ENCODE results near the gene SLC33A1. TPM values are rescaled to one million over a fixed set of nuclear protein-coding genes. Genes with fewer than 3 reads are reported as not detected.
"Not testable (repeated sequence)": the region's sequence is repeated elsewhere in the genome, so short reads cannot be mapped to it uniquely, and the experiment has no call there.

Gene SLC33A1
- total RNA-seq, 2 experiments from 2014 or later = 31.6 to 34.2 TPM

DNA sequence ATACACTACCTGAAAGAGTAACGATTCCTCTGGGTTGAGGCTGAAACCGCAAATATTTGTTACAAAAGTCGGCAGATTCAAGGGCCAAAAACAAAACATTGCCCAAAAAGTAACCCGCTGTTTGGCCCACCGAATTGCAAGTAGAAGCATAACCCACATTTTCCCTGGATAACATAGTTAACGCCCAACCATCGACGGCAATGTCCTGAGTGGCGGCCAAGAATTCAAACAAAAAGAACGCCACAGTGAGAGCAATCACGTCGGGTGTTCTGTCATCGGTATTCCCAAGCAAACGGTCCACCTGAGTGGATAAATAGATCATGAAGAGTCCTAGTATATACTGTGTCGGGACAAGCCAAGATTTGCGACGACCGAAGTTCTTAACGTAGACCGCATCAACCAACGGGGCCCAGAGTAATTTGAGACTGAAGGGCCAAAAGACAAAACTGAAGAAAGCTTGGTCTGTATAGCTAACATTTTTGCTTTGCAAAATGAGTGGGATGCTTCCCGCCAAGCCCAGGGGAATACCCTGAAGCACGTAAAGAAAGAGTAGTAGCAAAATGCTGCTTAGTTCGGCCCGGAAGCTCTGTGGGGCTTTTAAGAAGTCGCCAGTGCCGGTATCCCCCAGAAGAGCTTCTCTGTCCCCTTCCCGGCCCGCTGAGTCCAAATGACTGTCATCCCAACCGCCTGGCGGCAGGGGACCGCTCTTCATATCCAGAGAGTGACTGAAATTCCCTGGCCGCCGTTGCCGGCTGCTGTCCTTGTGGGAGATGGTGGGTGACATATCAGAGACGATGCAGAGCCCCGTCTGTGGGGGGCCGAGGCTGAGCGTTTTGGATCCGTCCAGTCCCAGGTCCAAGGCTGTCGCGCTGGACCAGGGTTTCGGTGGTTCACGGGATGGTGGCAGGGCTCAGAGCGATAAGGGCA, 750 bp downstream of the SLC33A1 start:
- Mint-ChIP-seq H3K9me3 (no peaks in the 10 kb centered on the region), H3K4me3 (peak overlapping the region; percentile 97), H3K27ac (peak overlapping the region; percentile 100), H3K4me1 (peaks cover 42% of the 10 kb centered on the region), H3K36me3 (ENCODE audit: low read depth) (peaks cover 43% of the 10 kb centered on the region), H3K27me3 (no peaks in the 10 kb centered on the region)
- DNase-seq = peak; percentile 43
- ChIA-PET POLR2A (interaction anchor here (0.7 to 3.6 kb wide), 18 partner anchors 9 to 1307 kb away, joined by 3 to 127 read pairs (median 6); partner anchors contain the start of genes C3orf33, CCNL1, GMPS and SSR3), CTCF (interaction anchor here (0.6 to 2.9 kb wide), 5 partner anchors 9 to 48 kb away, joined by 3 to 45 read pairs (median 14); partner anchors contain the start of genes C3orf33 and GMPS)

DNA sequence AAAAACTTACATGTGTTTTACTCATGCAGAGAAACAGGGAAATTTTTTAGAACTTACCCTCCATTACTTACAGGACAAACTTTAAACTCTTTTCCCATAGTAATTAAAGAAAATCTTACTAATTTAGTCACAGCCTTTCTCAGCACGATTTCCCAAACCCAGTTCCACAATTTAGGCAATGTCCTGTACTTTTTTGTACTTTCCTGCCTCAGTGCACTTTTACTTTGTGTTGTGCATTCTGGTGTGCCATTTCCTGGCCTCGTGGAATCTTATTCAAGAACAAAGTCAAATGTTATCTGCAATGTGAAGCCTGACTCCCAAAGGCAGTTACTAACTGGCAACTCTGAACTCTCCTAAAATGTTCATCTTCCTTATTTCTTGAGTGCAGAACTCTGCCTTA, 1.9 kb downstream of the SLC33A1 start:
- H3K4me1 Mint-ChIP-seq = peaks cover 50% of the 10 kb centered on the region
- no peaks in the 10 kb centered on the region for H3K9me3 Mint-ChIP-seq
- H3K4me3 Mint-ChIP-seq = peak overlapping the region; percentile 97
- CTCF ChIA-PET = interaction anchor here (0.6 to 2.9 kb wide), 5 partner anchors 18 to 821 kb away, joined by 3 to 45 read pairs (median 14); partner anchors contain the start of genes C3orf33 and GMPS
- peaks cover 50% of the 10 kb centered on the region for H3K36me3 Mint-ChIP-seq (ENCODE audit: low read depth)
- DNase-seq = no peak
- POLR2A ChIA-PET = interaction anchor here (0.8 to 3.6 kb wide), 8 partner anchors 9 to 1308 kb away, joined by 3 to 127 read pairs (median 14); partner anchors contain the start of genes C3orf33, CCNL1, GMPS and SSR3
- H3K27me3 Mint-ChIP-seq = no peaks in the 10 kb centered on the region
- peak overlapping the region; percentile 100 for H3K27ac Mint-ChIP-seq

DNA sequence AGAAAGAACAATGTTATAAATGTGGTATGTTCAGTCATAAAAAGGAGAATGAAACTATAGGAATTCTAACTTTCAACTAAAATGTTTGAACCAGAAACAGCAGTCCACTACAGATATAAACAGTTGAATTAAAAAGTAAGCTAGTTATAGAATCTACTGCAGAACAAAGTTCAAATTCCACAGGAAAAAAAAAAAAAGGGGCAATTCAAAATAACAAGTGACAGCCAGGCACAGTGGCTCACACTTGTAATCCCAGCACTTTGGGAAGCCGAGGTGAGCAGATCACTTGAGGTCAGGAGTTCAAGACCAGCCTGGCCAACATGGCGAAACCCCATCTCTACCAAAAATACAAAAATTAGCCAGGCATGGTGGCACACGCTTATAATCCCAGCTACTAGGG, 4.8 kb downstream of the SLC33A1 start:
- Mint-ChIP-seq H3K36me3 (ENCODE audit: low read depth) (peaks cover 48% of the 10 kb centered on the region), H3K4me1 (peaks cover 53% of the 10 kb centered on the region)
- not testable (repeated sequence) for H3K27ac Mint-ChIP-seq, H3K9me3 Mint-ChIP-seq, DNase-seq, H3K27me3 Mint-ChIP-seq, H3K4me3 Mint-ChIP-seq
- CTCF ChIA-PET = interaction anchor here (1.2 to 3.5 kb wide), 2 partner anchors 22 to 43 kb away, joined by 4 to 22 read pairs; partner anchors contain the start of gene C3orf33
- POLR2A ChIA-PET = interaction anchor here (1.0 to 1.8 kb wide), 3 partner anchors 12 to 22 kb away, joined by 3 to 5 read pairs (median 5); no protein-coding TSS in a partner anchor

DNA sequence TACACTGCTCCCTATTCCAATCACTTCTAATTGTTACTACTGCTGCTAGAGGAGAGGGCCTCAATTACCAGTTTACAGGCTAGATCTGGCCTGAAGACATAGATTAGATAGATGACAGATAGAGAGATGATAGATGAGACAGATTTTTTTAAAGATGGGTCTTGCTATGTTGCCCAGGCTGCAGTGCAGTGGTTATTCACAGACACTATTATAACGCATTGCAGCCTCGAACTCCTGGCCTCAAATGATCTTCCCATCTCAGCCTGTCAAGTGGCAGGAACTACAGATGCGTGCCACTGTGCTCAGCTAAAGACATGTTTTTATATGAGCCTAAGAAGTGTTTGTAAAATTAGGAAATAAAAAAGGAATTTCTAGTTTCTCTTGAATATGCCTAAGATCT, 6.2 kb downstream of the SLC33A1 start:
- ChIA-PET POLR2A (no interaction called here), CTCF (interaction anchor here (1.0 to 3.5 kb wide), 2 partner anchors 41 to 42 kb away, joined by 3 to 22 read pairs; partner anchors contain the start of gene C3orf33)
- H3K4me3 Mint-ChIP-seq = no peak overlapping the region
- H3K9me3 Mint-ChIP-seq = no peaks in the 10 kb centered on the region
- no peak for DNase-seq
- H3K27ac Mint-ChIP-seq = no peak overlapping the region
- H3K4me1 Mint-ChIP-seq = peaks cover 61% of the 10 kb centered on the region
- peaks cover 39% of the 10 kb centered on the region for H3K36me3 Mint-ChIP-seq (ENCODE audit: low read depth)
- no peaks in the 10 kb centered on the region for H3K27me3 Mint-ChIP-seq

DNA sequence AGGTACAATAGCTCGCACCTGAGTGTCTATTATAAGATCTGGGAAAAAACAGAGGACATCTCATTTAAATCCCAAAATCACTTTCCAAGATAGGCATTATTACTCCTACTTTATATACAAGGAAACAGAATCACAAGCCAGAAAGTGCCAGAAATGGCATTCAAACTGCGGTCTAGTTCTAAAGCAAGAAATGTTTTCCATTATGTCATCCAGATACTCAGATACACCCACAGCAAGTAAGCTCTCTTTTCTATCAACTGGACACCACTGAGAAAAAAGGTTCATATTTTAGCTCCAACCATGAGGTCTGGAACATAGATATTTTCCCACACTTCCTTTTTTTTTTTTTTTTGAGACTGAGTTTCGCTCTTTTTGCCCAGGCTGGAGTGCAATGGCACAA, 8.1 kb downstream of the SLC33A1 start:
- H3K4me3 Mint-ChIP-seq = no peak overlapping the region
- peaks cover 24% of the 10 kb centered on the region for H3K36me3 Mint-ChIP-seq (ENCODE audit: low read depth)
- H3K9me3 Mint-ChIP-seq = no peaks in the 10 kb centered on the region
- peaks cover 46% of the 10 kb centered on the region for H3K4me1 Mint-ChIP-seq
- POLR2A ChIA-PET = no interaction called here
- DNase-seq = no peak
- no peaks in the 10 kb centered on the region for H3K27me3 Mint-ChIP-seq
- no peak overlapping the region for H3K27ac Mint-ChIP-seq
- CTCF ChIA-PET = interaction anchor here (1.2 kb wide), 1 partner anchor 40 kb away, joined by 8 read pairs; the partner anchor contains the start of gene C3orf33

DNA sequence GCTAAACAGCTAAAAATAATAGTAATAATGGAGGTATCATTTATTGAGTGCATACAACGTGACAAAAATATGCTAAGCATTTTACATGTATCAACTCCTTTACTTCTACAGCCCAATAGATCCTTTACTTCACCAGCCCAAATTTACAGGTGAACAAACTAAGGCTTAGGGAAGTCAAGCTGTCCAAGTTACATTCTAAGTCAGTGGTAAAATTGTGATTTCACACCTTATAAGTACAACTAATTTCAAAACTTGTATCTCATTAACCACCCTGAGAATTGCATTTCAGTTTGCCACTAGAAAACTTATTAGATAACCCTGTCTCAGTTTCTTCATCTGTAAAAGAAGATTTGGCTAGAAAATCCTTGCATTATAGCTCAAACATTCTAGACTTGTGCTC, 10.7 kb downstream of the SLC33A1 start:
- Mint-ChIP-seq H3K27ac (no peak overlapping the region), H3K27me3 (no peaks in the 10 kb centered on the region), H3K4me1 (peaks cover 31% of the 10 kb centered on the region), H3K36me3 (ENCODE audit: low read depth) (peaks cover 12% of the 10 kb centered on the region), H3K9me3 (no peaks in the 10 kb centered on the region), H3K4me3 (no peak overlapping the region)
- no peak for DNase-seq
- CTCF ChIA-PET = interaction anchor here (1.1 kb wide), 1 partner anchor 10 kb away, joined by 3 read pairs; no protein-coding TSS in a partner anchor
- POLR2A ChIA-PET = interaction anchor here (2.7 kb wide), 1 partner anchor 10 kb away, joined by 18 read pairs; the partner anchor contains the start of gene SLC33A1

DNA sequence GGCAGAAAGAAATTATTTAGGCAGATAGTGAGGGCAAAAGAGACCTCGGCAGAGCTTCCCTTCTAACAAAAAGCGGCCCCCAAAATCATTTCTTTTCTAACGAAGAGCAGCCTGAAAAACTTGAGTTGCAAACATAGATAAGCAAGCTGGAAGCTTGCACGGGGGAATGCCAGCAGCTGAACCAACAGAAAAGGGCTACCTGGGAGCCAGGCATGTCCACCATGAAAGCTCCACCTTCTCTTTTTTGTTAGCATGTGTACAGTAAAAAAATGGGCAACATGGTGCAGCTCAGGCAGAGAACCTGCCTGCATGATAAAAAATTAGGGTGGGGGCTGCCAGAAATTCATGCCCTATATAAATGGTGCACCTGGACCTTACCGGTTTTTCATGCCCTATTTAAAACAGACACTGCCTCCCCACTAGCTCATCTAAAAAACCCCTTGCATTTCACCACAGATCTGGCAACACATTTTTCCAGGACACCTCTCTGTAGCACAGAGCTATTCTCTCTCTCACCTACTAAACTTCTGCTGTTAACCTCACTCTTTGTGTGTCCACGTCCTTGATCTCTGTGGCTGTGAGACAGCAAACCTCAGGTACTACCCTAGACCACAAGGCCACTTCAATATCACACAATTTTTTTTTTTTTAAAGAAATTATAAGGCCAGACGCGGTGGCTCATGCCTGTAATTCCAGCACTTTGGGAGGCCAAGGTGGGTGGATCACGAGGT, 18.7 kb downstream of the SLC33A1 start:
- CTCF ChIA-PET = interaction anchor here (0.6 to 1.1 kb wide), 3 partner anchors 29 to 1391 kb away, joined by 3 to 7 read pairs (median 4); partner anchors contain the start of gene C3orf33

DNA sequence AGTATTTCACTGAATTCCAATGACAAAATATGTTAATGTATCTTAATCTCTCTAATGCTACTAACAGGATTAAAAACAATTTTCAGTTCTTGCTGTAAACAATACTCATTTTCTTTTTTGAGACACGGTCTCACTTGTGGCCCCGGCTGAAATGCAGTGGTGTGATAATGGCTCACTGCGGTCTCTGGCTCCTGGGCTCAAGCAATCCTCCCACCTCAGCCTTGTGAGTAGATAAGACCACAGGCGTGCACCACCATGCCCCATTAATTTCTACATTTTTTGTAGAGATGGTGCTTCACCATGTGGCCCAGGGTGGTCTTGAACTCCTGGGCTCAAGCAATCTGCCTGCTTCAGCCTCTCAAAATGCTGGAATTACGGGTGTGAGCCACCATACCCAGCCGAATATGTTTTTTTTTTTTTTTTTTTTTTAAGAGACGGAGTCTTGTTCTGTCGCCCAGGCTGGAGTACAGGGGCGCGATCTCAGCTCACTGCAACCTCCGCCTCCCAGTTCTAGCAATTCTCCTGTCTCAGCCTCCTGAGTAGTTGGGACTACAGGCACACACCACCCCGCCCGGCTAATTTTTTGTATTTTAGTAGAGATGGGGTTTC, 25.6 kb downstream of the SLC33A1 start:
- ChIA-PET CTCF (interaction anchor here (1.9 kb wide), 1 partner anchor 22 kb away, joined by 13 read pairs; the partner anchor contains the start of gene C3orf33), POLR2A (interaction anchor here (0.7 to 1.0 kb wide), 2 partner anchors 22 to 25 kb away, joined by 3 to 4 read pairs; partner anchors contain the start of genes C3orf33 and SLC33A1)
- H3K4me1 Mint-ChIP-seq, H3K9me3 Mint-ChIP-seq, H3K27me3 Mint-ChIP-seq, H3K27ac Mint-ChIP-seq, DNase-seq, H3K4me3 Mint-ChIP-seq: not testable (repeated sequence)
- H3K36me3 Mint-ChIP-seq (ENCODE audit: low read depth) = peaks cover 28% of the 10 kb centered on the region

More for the DNA sequence above, 18.7 kb downstream of the SLC33A1 start:
- POLR2A ChIA-PET = no interaction called here
- H3K9me3 Mint-ChIP-seq = no peaks in the 10 kb centered on the region
- no peaks in the 10 kb centered on the region for H3K27me3 Mint-ChIP-seq
- no peak overlapping the region for H3K4me3 Mint-ChIP-seq
- peaks cover 8% of the 10 kb centered on the region for H3K4me1 Mint-ChIP-seq
- H3K36me3 Mint-ChIP-seq (ENCODE audit: low read depth) = peaks cover 22% of the 10 kb centered on the region
- no peak for DNase-seq
- H3K27ac Mint-ChIP-seq = no peak overlapping the region

DNA sequence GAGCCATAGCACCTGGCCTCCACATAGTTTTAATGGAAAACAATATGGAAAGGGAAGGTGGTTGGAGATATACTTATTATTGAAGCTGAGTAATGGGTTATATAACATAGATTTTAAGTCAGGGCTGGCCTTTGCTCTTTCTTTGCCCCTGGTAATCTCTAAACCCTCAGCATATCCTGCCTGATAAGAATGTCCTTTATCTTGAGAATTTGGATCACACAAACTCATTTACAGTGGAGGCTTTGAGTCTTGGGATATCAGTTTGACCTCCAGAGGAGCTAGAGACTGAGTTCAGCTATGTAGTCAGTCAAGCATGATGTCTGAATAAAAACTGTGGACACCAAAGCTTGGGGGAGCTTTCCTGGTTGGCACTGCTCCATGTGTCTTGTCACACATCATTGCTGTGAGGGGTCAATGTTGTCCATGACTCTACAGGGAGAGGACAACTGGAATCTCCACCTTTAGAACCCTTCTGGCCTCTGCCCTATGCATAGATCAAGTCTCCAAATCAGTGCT, 39.1 kb downstream of the SLC33A1 start:
- H3K27ac Mint-ChIP-seq = no peak overlapping the region
- CTCF ChIA-PET = interaction anchor here (4.7 kb wide), 1 partner anchor 9 kb away, joined by 36 read pairs; the partner anchor contains the start of gene C3orf33
- peaks cover 4% of the 10 kb centered on the region for H3K27me3 Mint-ChIP-seq
- DNase-seq = no peak
- H3K4me1 Mint-ChIP-seq = peaks cover 2% of the 10 kb centered on the region
- POLR2A ChIA-PET = no interaction called here
- no peaks in the 10 kb centered on the region for H3K9me3 Mint-ChIP-seq
- H3K36me3 Mint-ChIP-seq (ENCODE audit: low read depth) = no peaks in the 10 kb centered on the region
- H3K4me3 Mint-ChIP-seq = no peak overlapping the region

DNA sequence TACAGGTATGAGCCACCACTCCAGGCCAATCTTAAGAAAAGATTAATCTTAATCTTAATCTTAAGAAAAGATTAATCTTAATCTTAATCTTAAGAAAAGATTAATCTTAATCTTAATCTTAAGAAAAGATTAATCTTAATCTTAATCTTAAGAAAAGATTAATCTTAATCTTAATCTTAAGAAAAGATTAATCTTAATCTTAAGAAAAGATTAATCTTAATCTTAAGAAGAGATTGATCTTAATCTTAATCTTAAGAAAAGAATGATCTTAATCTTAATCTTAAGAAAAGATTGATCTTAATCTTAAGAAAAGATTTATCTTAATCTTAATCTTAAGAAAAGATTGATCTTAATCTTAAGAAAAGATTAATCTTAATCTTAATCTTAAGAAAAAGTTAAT, 41.0 kb downstream of the SLC33A1 start:
- POLR2A ChIA-PET; H3K36me3 Mint-ChIP-seq (ENCODE audit: low read depth); CTCF ChIA-PET; DNase-seq; H3K4me1 Mint-ChIP-seq; H3K9me3 Mint-ChIP-seq; H3K27ac Mint-ChIP-seq; H3K4me3 Mint-ChIP-seq: not testable (repeated sequence)
- H3K27me3 Mint-ChIP-seq = peaks cover 11% of the 10 kb centered on the region

DNA sequence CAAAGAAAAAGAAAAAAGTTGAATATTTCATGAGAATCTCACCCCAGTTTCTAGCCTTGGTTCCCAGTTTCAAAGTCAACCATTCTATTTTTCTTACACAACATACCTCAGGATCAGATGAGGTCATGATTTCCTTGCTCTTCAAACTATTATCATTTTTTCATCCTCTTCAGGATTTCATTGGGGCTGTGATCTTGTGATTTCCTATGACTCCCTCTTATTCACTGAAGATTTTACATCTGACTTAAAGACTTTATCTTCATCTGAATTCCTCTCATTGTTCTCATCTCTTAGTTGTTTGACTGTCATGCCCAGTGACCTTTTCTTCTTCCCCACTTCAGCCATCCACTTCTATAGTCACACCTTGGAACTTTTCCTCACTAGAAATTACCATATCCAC, 45.0 kb downstream of the SLC33A1 start:
- no peaks in the 10 kb centered on the region for H3K36me3 Mint-ChIP-seq (ENCODE audit: low read depth)
- H3K4me1 Mint-ChIP-seq = peaks cover 12% of the 10 kb centered on the region
- CTCF ChIA-PET = no interaction called here
- H3K27me3 Mint-ChIP-seq = peaks cover 14% of the 10 kb centered on the region
- no peak overlapping the region for H3K27ac Mint-ChIP-seq
- POLR2A ChIA-PET = no interaction called here
- no peaks in the 10 kb centered on the region for H3K9me3 Mint-ChIP-seq
- DNase-seq = no peak
- H3K4me3 Mint-ChIP-seq = no peak overlapping the region

DNA sequence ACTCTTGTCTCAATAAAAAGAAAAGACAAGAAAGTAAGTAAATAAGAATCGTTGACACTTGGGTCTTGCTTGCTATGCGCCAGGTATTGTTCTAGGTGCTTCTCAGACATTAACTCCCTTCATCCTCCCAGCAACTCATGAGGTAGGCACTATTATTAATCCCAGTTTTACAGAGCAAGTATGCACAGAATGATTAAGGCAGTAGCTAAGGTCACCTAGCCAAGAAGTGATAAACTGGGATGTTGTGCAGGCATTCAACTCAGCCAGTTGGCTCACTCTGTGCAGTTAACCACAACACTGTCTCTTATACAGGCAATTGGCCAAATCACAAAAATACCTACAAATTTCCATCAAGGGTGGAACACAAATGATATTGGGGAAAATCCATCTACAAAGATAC, 46.4 kb downstream of the SLC33A1 start:
- Mint-ChIP-seq H3K27me3 (peaks cover 14% of the 10 kb centered on the region), H3K4me3 (no peak overlapping the region), H3K4me1 (peaks cover 12% of the 10 kb centered on the region), H3K27ac (no peak overlapping the region), H3K9me3 (no peaks in the 10 kb centered on the region), H3K36me3 (ENCODE audit: low read depth) (no peaks in the 10 kb centered on the region)
- POLR2A ChIA-PET = no interaction called here
- no peak for DNase-seq
- CTCF ChIA-PET = interaction anchor here (2.4 kb wide), 1 partner anchor 170 kb away, joined by 6 read pairs; no protein-coding TSS in a partner anchor
